PFSK-1 (cell line): ENCODE results near the gene FUT8.

Source experiments
- FOXP2 ChIP-seq: optimal IDR thresholded peaks from 2 replicates; pipeline ENCODE3; 2011; ENCODE audit warnings: borderline replicate concordance, control low read depth, inconsistent platforms; ENCODE audit not compliant: insufficient read depth; ENCODE audit errors: extremely low read length, extremely low read depth
- POLR2AphosphoS5 ChIP-seq: IDR thresholded peaks from 2 replicates; pipeline ENCODE4 v1.6.1; 2012; ENCODE audit warnings: low read depth, mild to moderate bottlenecking, control low read depth, low read length, moderate library complexity
- REST ChIP-seq, 2 experiments: IDR thresholded peaks; 2 replicates each; pipeline versions ENCODE4 v1.6.1 to v1.8.0; 2011 to 2012; ENCODE audit warnings: low read depth in 2 of 2, low read length in 2 of 2, control low read depth in 1 of 2, inconsistent platforms in 1 of 2, mild to moderate bottlenecking in 1 of 2, moderate library complexity in 1 of 2; ENCODE audit not compliant: insufficient read depth in 1 of 2
- SIN3A ChIP-seq: IDR thresholded peaks from 2 replicates; pipeline ENCODE4 v1.6.1; 2012; ENCODE audit warnings: mild to moderate bottlenecking, low read length, moderate library complexity, borderline replicate concordance; ENCODE audit not compliant: insufficient read depth
- TAF1 ChIP-seq: IDR thresholded peaks from 2 replicates; pipeline ENCODE4 v1.6.1; 2012; ENCODE audit warnings: low read length, control low read depth, borderline replicate concordance; ENCODE audit not compliant: insufficient read depth

The FUT8 gene

GRCh38 chr14:65776193-65776852 lies 363.8 kb downstream of the FUT8 start:
- TF ChIP-seq REST (IDR thresholded peaks at IDR 0.05; ENCODE audit: insufficient read depth in 1 of 2, low read depth in 2 of 2, low read length in 2 of 2) = no peak
- no peak for TF ChIP-seq FOXP2
- TF ChIP-seq POLR2AphosphoS5 = no peak
- TF ChIP-seq SIN3A = no peak
- TF ChIP-seq TAF1 = no peak

- no peak for TF ChIP-seq FOXP2
These were observed 368.0 kb downstream of the FUT8 start for GRCh38 chr14:65780566-65780965.

GRCh38 chr14:65783101-65783500 lies 370.6 kb downstream of the FUT8 start:
- no peak for TF ChIP-seq FOXP2
- TF ChIP-seq REST (IDR thresholded peaks at IDR 0.05; ENCODE audit: insufficient read depth in 1 of 2, low read depth in 2 of 2, low read length in 2 of 2) = no peak
- TF ChIP-seq SIN3A = no peak
- no peak for TF ChIP-seq POLR2AphosphoS5
- no peak for TF ChIP-seq TAF1

GRCh38 chr14:65783576-65783975 lies 371.0 kb downstream of the FUT8 start:
- TF ChIP-seq TAF1 = no peak

GRCh38 chr14:65784574-65784973 lies 372.0 kb downstream of the FUT8 start:
- TF ChIP-seq TAF1 (no peak), REST (IDR thresholded peaks at IDR 0.05; ENCODE audit: insufficient read depth in 1 of 2, low read depth in 2 of 2, low read length in 2 of 2) (no peak), FOXP2 (no peak), SIN3A (no peak), POLR2AphosphoS5 (no peak)

GRCh38 chr14:65787461-65787860 lies 374.9 kb downstream of the FUT8 start:
- TF ChIP-seq REST (IDR thresholded peaks at IDR 0.05; ENCODE audit: insufficient read depth in 1 of 2, low read depth in 2 of 2, low read length in 2 of 2) (no peak), POLR2AphosphoS5 (no peak), FOXP2 (no peak), SIN3A (no peak), TAF1 (no peak)
